ENCODE data around the gene AANAT. TPM values are rescaled to one million over a fixed set of nuclear protein-coding genes. Genes with fewer than 3 reads are reported as not detected.

AANAT gene
- total RNA-seq, 3 donors from 2014 or later = not detected

GRCh38 chr17:76461765-76462555 lies 5.4 kb upstream of the AANAT start:
- no peak for TF ChIP-seq POLR2A (IDR thresholded peaks at IDR 0.05)
- no peak overlapping the region for H3K27ac ChIP-seq
- no peaks in the 10 kb centered on the region for H3K9me3 ChIP-seq
- intact Hi-C loops (cut with DNase I; ENCODE audit: low total_unique reads) = no loop called here
- no peak for DNase-seq (ENCODE audit: low spot score in 2 of 2)
- no peak overlapping the region for H3K4me3 ChIP-seq
- no peaks in the 10 kb centered on the region for H3K36me3 ChIP-seq
- no peaks in the 10 kb centered on the region for H3K4me1 ChIP-seq
- no peaks in the 10 kb centered on the region for H3K27me3 ChIP-seq

DNA sequence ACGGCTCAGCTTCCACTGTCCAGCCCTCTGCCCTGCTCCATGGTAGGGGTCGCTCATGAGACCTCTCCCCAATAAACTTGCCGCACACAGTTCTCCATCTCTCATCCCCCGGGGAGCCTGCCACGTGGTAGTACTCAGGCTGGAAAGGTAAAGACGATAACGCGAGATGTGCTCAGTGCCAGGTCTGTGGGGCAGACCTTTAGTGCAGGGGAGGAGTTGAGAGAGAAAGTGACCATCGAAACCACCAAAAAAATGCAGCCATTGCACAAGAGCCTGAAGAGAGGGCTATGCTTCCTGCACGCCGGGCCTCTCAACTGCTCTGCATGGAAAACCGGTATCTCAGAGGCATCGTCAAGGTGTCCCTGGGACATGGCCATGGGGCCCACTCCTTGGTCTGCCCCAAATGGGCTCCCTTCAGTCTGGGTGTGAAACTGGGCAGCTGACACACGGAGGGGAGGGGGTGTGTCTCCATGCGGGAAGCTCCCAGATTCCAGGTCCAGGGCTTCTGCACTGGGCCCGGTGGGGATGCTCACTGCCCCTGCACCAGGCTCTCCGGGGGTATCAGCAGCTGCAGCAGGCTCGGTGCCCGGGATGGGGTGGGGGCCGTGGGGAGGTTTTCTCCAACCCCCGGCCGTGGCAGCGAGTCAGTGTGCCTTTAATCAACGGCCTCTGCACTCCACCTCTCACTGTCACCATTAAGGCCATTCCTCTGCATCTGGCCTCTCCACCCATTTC lies 4.7 kb upstream of the AANAT start:
- no peak overlapping the region for H3K4me3 ChIP-seq
- H3K36me3 ChIP-seq = no peaks in the 10 kb centered on the region
- no peaks in the 10 kb centered on the region for H3K4me1 ChIP-seq
- TF ChIP-seq CTCF (IDR thresholded peaks at IDR 0.05) (no peak), POLR2AphosphoS5 (IDR thresholded peaks at IDR 0.05) (no peak), POLR2A (IDR thresholded peaks at IDR 0.05) (no peak)
- no peaks in the 10 kb centered on the region for H3K9me3 ChIP-seq
- intact Hi-C loops (cut with DNase I; ENCODE audit: low total_unique reads) = no loop called here
- no peak overlapping the region for H3K27ac ChIP-seq
- no peaks in the 10 kb centered on the region for H3K27me3 ChIP-seq
- no peak for DNase-seq (ENCODE audit: low spot score in 2 of 2)

DNA sequence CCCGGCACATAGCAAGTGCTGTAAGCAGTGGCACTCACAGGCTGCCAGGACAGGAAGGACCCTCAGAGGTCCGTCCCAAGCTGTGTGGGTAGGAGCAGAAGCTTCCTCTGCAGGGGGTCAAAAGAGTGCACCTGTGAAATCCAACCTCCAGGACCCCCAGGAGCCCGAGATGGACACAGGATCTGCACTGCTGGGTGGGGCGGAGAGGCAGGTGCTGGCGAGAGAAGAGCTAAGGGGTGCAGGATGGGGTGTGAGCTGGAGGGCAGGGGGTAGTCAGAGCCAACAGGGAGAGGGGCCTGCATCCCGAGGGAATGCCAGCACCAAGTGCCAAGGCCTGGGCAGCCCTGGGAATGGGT lies 650 bp upstream of the AANAT start:
- Histone ChIP-seq H3K4me3 (no peak overlapping the region), H3K27ac (no peak overlapping the region), H3K27me3 (no peaks in the 10 kb centered on the region), H3K36me3 (no peaks in the 10 kb centered on the region), H3K4me1 (no peaks in the 10 kb centered on the region), H3K9me3 (no peaks in the 10 kb centered on the region)
- intact Hi-C loops (cut with DNase I; ENCODE audit: low total_unique reads) = loop anchor here (5.0 kb wide), 1 partner anchor 41 kb away; no protein-coding TSS in a partner anchor
- TF ChIP-seq POLR2A (IDR thresholded peaks at IDR 0.05) = no peak
- no peak for TF ChIP-seq CTCF (IDR thresholded peaks at IDR 0.05)
- TF ChIP-seq POLR2AphosphoS5 (IDR thresholded peaks at IDR 0.05) = no peak
- DNase-seq (ENCODE audit: low spot score in 2 of 2) = no peak

DNA sequence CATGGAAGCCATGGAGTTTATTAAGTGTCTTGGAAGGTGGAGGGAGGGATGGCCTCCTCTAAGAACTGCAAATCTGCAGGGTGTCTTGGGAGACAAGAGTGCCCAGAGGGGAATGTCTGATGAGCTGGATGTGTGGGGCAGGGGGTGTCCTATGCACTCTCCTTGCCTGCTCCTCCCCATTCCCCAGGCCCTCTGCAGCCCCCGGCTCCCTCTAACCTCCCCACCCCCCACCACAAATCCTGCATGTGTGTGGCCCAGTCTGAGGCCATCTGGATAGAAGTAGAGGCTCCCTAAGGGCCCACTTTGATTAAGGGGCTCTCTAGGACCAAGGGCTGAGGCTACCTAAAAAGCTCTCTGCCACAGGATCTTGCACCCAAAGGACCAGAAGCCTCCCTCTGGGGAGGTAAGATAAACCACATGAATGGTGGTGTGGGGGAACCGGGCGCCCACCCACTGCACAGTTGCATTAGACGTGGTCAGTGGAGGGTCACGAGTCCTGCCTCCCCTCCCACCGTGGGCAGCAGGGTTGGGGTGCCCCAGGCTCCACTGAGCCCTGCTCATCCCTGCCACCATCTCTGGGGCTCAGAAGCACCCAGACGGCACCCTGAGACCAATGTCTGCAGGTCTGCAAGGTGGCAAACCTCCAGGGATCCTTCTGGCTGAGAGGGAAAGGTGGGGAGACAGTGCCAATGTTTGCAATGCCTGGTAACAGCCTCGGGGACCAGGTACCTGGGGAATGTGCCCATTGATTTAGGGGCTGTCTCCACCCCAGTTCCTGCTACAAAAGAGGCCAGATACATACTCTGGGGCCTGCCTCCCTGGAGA lies 618 bp downstream of the AANAT start:
- Histone ChIP-seq H3K27ac (no peak overlapping the region), H3K27me3 (no peaks in the 10 kb centered on the region), H3K9me3 (no peaks in the 10 kb centered on the region), H3K36me3 (no peaks in the 10 kb centered on the region), H3K4me3 (no peak overlapping the region), H3K4me1 (no peaks in the 10 kb centered on the region)
- intact Hi-C loops (cut with DNase I; ENCODE audit: low total_unique reads) = loop anchor here (5.0 kb wide), 1 partner anchor 39 kb away; no protein-coding TSS in a partner anchor
- no peak for DNase-seq (ENCODE audit: low spot score in 2 of 2)
- no peak for TF ChIP-seq POLR2AphosphoS5 (IDR thresholded peaks at IDR 0.05)
- no peak for TF ChIP-seq POLR2A (IDR thresholded peaks at IDR 0.05)

- H3K9me3 ChIP-seq = no peaks in the 10 kb centered on the region
- H3K27me3 ChIP-seq = no peaks in the 10 kb centered on the region
- H3K4me3 ChIP-seq = no peak overlapping the region
- intact Hi-C loops (cut with DNase I; ENCODE audit: low total_unique reads) = loop anchor here (5.0 kb wide), 1 partner anchor 39 kb away; no protein-coding TSS in a partner anchor
- H3K4me1 ChIP-seq = no peaks in the 10 kb centered on the region
- no peaks in the 10 kb centered on the region for H3K36me3 ChIP-seq
- no peak for TF ChIP-seq POLR2A (IDR thresholded peaks at IDR 0.05)
- TF ChIP-seq CTCF (IDR thresholded peaks at IDR 0.05) = no peak
- TF ChIP-seq POLR2AphosphoS5 (IDR thresholded peaks at IDR 0.05) = no peak
- H3K27ac ChIP-seq = no peak overlapping the region
- no peak for DNase-seq (ENCODE audit: low spot score in 2 of 2)
These were observed 1.2 kb downstream of the AANAT start for GRCh38 chr17:76468634-76469010.
